ENCODE data around the gene TMEM151B. TPM values are rescaled to one million over a fixed set of nuclear protein-coding genes. Genes with fewer than 3 reads are reported as not detected.

TMEM151B gene
- total RNA-seq, 4 donors from 2014 or later: 0.14 to 3.8 (median 1.7) TPM

- Histone ChIP-seq H3K4me1 (peaks cover 16 to 35% (median 26%) of the 10 kb centered on the region in 4 donors), H3K36me3 (peaks cover 0 to 60% (median 28%) of the 10 kb centered on the region in 4 donors), H3K27me3 (no peaks in the 10 kb centered on the region), H3K27ac (no peak overlapping the region), H3K4me3 (no peak overlapping the region), H3K9me3 (no peaks in the 10 kb centered on the region)
- peak; percentile 39 to 56 (median 53) for TF ChIP-seq CTCF (IDR thresholded peaks at IDR 0.05)
- TF ChIP-seq POLR2AphosphoS5 (IDR thresholded peaks at IDR 0.05): no peak
- in situ Hi-C loops (cut with MboI; ENCODE audit: low pct_ligation_motif_present in 1 of 4, low pct_unique_long_range_greater_than_20kb in 1 of 4, low sequenced_read_pairs in 3 of 4) (no loop called here), intact Hi-C loops (cut with DNase I; ENCODE audit: low total_unique reads) (no loop called here)
- WGBS, 2 donors (ENCODE audit: low coverage in 1 of 2): 47 to 60% methylated on average over 2 to 10 of the region's 10 CpGs
- DNase-seq: peak; percentile 68
These were observed 16.7 kb upstream of the TMEM151B start for GRCh38 chr6:44253307-44254101.

- no peak for TF ChIP-seq CTCF (IDR thresholded peaks at IDR 0.05)
- TF ChIP-seq POLR2AphosphoS5 (IDR thresholded peaks at IDR 0.05): no peak
- no peak for TF ChIP-seq POLR2A (IDR thresholded peaks at IDR 0.05)
- no peak for TF ChIP-seq EP300 (IDR thresholded peaks at IDR 0.05; ENCODE audit: low read depth)
- H3K36me3 ChIP-seq: peaks cover 0 to 53% (median 27%) of the 10 kb centered on the region in 4 donors
- no peaks in the 10 kb centered on the region for H3K27me3 ChIP-seq
- 40 to 80% methylated on average over 1 to 12 of the region's 12 CpGs for WGBS, 2 donors (ENCODE audit: low coverage in 1 of 2)
- intact Hi-C loops (cut with DNase I; ENCODE audit: low total_unique reads): no loop called here
- H3K4me1 ChIP-seq: peaks cover 12 to 25% (median 18%) of the 10 kb centered on the region in 4 donors
- no peak overlapping the region for H3K4me3 ChIP-seq
- no peak for DNase-seq
- H3K27ac ChIP-seq: no peak overlapping the region
- H3K9me3 ChIP-seq: no peaks in the 10 kb centered on the region
- in situ Hi-C loops (cut with MboI; ENCODE audit: low pct_ligation_motif_present in 1 of 4, low pct_unique_long_range_greater_than_20kb in 1 of 4, low sequenced_read_pairs in 3 of 4): no loop called here
These were observed 15.8 kb upstream of the TMEM151B start for GRCh38 chr6:44254191-44255104.

- in situ Hi-C loops (cut with MboI; ENCODE audit: low pct_ligation_motif_present in 1 of 4, low pct_unique_long_range_greater_than_20kb in 1 of 4, low sequenced_read_pairs in 3 of 4): no loop called here
- H3K4me1 ChIP-seq: peaks cover 12 to 19% (median 17%) of the 10 kb centered on the region in 4 donors
- intact Hi-C loops (cut with DNase I; ENCODE audit: low total_unique reads): no loop called here
- H3K27me3 ChIP-seq: no peaks in the 10 kb centered on the region
- no peaks in the 10 kb centered on the region for H3K9me3 ChIP-seq
- WGBS, 2 donors (ENCODE audit: low coverage in 1 of 2): 75 to 80% methylated on average over 2 to 16 of the region's 16 CpGs
- no peak for DNase-seq
- no peak overlapping the region for H3K4me3 ChIP-seq
- TF ChIP-seq CTCF (IDR thresholded peaks at IDR 0.05) (no peak), POLR2A (IDR thresholded peaks at IDR 0.05) (no peak), EP300 (IDR thresholded peaks at IDR 0.05; ENCODE audit: low read depth) (no peak), POLR2AphosphoS5 (IDR thresholded peaks at IDR 0.05) (no peak)
- H3K27ac ChIP-seq: no peak overlapping the region
- peaks cover 0 to 48% (median 25%) of the 10 kb centered on the region in 4 donors for H3K36me3 ChIP-seq
These were observed 15.0 kb upstream of the TMEM151B start for GRCh38 chr6:44255105-44255808.

Measured in transverse colon (tissue), 4 donors.